Mesenchymal stem cell (in vitro differentiated cells and primary cell): Measurements from ENCODE around the gene LINGO4.
"Not testable (repeated sequence)": the region's sequence is repeated elsewhere in the genome, so short reads cannot be mapped to it uniquely, and the experiment has no call there.

Experiments used
- DNase-seq: peaks from one replicate; pipeline ENCODE4 v3.0.0-alpha.2; 2013
- H2AFZ ChIP-seq: one replicate; pipeline ENCODE4 v1.6.1; 2013; ENCODE audit warnings: low read depth, mild to moderate bottlenecking, control low read depth, inconsistent platforms, low read length, moderate library complexity
- H2AK5ac ChIP-seq: 2 replicates; pipeline ENCODE4 v1.6.1; 2013; ENCODE audit warnings: low read length, moderate library complexity, mild to moderate bottlenecking, inconsistent platforms; ENCODE audit not compliant: severe bottlenecking
- H2BK120ac ChIP-seq: one replicate; pipeline ENCODE4 v1.6.1; 2013; ENCODE audit warnings: low read depth, mild to moderate bottlenecking, inconsistent platforms, low read length, moderate library complexity
- H2BK12ac ChIP-seq, 2 experiments: one replicate each; pipeline ENCODE4 v1.6.1; 2013; ENCODE audit warnings: inconsistent platforms in 2 of 2, low read length in 2 of 2, mild to moderate bottlenecking in 2 of 2, moderate library complexity in 2 of 2, control low read depth in 1 of 2
- H2BK15ac ChIP-seq: one replicate; pipeline ENCODE4 v1.6.1; 2013; ENCODE audit warnings: mild to moderate bottlenecking, low read depth, inconsistent platforms; ENCODE audit not compliant: poor library complexity, severe bottlenecking
- H2BK5ac ChIP-seq: 2 replicates; pipeline ENCODE4 v1.6.1; 2013; ENCODE audit warnings: low read depth, mild to moderate bottlenecking, low read length, control low read depth, inconsistent platforms; ENCODE audit not compliant: poor library complexity, severe bottlenecking
- H3K14ac ChIP-seq, 2 experiments: one replicate each; pipeline ENCODE4 v1.6.1; 2013; ENCODE audit warnings: inconsistent platforms in 2 of 2, low read length in 2 of 2, control low read depth in 1 of 2, mild to moderate bottlenecking in 1 of 2, moderate library complexity in 1 of 2
- H3K18ac ChIP-seq, 2 experiments: one replicate each; pipeline ENCODE4 v1.6.1; 2013; ENCODE audit warnings: inconsistent platforms in 2 of 2, low read length in 2 of 2, control low read depth in 1 of 2, low read depth in 1 of 2, mild to moderate bottlenecking in 1 of 2
- H3K23ac ChIP-seq, 2 experiments: one replicate each; pipeline ENCODE4 v1.6.1; 2013; ENCODE audit warnings: inconsistent platforms in 2 of 2, low read length in 2 of 2, mild to moderate bottlenecking in 2 of 2, moderate library complexity in 2 of 2, control low read depth in 1 of 2
- H3K27ac ChIP-seq: 2 replicates; pipeline ENCODE4 v1.5.1; 2013; ENCODE audit warnings: mild to moderate bottlenecking, moderate library complexity, low read length, control low read depth, inconsistent platforms; ENCODE audit not compliant: poor library complexity, severe bottlenecking
- H3K27me3 ChIP-seq, 2 experiments: 2 replicates each; pipeline versions ENCODE4 v1.6.1 to v1.7.0; 2013; ENCODE audit warnings: low read length in 2 of 2, mild to moderate bottlenecking in 2 of 2, moderate library complexity in 2 of 2, control low read depth in 1 of 2, inconsistent platforms in 1 of 2; ENCODE audit not compliant: control insufficient read depth in 1 of 2, insufficient read depth in 1 of 2
- H3K36me3 ChIP-seq, 2 experiments: 2 replicates each; pipeline versions ENCODE4 v1.6.1 to v1.7.0; 2013; ENCODE audit warnings: low read length in 2 of 2, control low read depth in 1 of 2, inconsistent platforms in 1 of 2, low read depth in 1 of 2, mild to moderate bottlenecking in 1 of 2; ENCODE audit not compliant: insufficient read depth in 2 of 2, control insufficient read depth in 1 of 2
- H3K4ac ChIP-seq, 2 experiments: one replicate each; pipeline ENCODE4 v1.6.1; 2013; ENCODE audit warnings: inconsistent platforms in 2 of 2, low read length in 2 of 2, mild to moderate bottlenecking in 2 of 2, moderate library complexity in 2 of 2, control low read depth in 1 of 2, low read depth in 1 of 2
- H3K4me1 ChIP-seq: 2 replicates; pipeline ENCODE4 v1.6.1; 2013; ENCODE audit warnings: low read depth, low read length, control low read depth; ENCODE audit not compliant: control insufficient read depth, insufficient read depth
- H3K4me2 ChIP-seq: 2 replicates; pipeline ENCODE4 v1.6.1; 2013; ENCODE audit warnings: low read length, mild to moderate bottlenecking, inconsistent platforms; ENCODE audit not compliant: poor library complexity, severe bottlenecking
- H3K4me3 ChIP-seq, 2 experiments: 2 replicates each; pipeline versions ENCODE4 v1.5.1 to v1.7.0; 2013; ENCODE audit warnings: low read length in 2 of 2, mild to moderate bottlenecking in 2 of 2, control low read depth in 1 of 2, low read depth in 1 of 2; ENCODE audit not compliant: insufficient read depth in 1 of 2
- H3K79me1 ChIP-seq: replicated peaks from 2 replicates; pipeline ENCODE4 v1.6.1; 2013; ENCODE audit warnings: mild to moderate bottlenecking, control low read depth, low read length, inconsistent platforms; ENCODE audit not compliant: poor library complexity, severe bottlenecking
- H3K9ac ChIP-seq: 2 replicates; pipeline ENCODE4 v1.7.0; 2013; ENCODE audit warnings: mild to moderate bottlenecking, low read length, moderate library complexity
- H3K9me3 ChIP-seq: 2 replicates; pipeline ENCODE4 v1.7.0; 2013; ENCODE audit warnings: mild to moderate bottlenecking, low read length; ENCODE audit not compliant: control insufficient read depth
- H4K8ac ChIP-seq: one replicate; pipeline ENCODE4 v1.6.1; 2013; ENCODE audit warnings: inconsistent platforms, mild to moderate bottlenecking, low read length, moderate library complexity
- H4K91ac ChIP-seq: one replicate; pipeline ENCODE4 v1.6.1; 2013; ENCODE audit warnings: mild to moderate bottlenecking, low read length, inconsistent platforms
- WGBS: methylation state at CpG from one replicate; pipeline ENCODE4 v1.1.7; 2013; ENCODE audit warnings: mixed read lengths; 5-methylcytosine and 5-hydroxymethylcytosine counted together

The LINGO4 gene

DNA sequence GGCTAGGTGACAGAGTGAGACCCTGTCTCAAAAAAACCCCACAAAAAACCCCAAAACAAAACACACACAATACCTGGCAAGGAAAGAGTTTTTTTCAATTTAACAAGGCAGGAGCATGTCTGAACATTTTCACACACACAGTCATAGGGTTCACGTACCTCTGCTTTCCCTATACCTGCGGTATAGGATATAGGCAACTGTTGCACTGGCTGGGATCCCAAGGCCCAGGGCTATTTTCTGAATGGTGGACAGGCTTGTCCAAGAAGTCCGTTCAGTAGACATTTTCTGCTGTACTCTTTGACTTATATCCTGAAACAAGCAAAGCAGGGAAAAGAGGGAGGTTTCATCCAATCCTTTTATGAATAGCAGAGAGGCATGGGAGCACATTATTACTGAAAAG is 22.5 kb downstream of the LINGO4 start:
- no peak overlapping the region for H3K4me2 ChIP-seq
- no peak overlapping the region for H2AK5ac ChIP-seq
- H3K23ac ChIP-seq = no peak overlapping the region
- no peak overlapping the region for H4K8ac ChIP-seq
- no peak overlapping the region for H3K4ac ChIP-seq
- H3K9ac ChIP-seq = no peak overlapping the region
- no peaks in the 10 kb centered on the region for H3K36me3 ChIP-seq
- H2BK120ac ChIP-seq = no peak overlapping the region
- no peak overlapping the region for H2BK15ac ChIP-seq
- no peaks in the 10 kb centered on the region for H3K9me3 ChIP-seq
- no peak overlapping the region for H2AFZ ChIP-seq
- WGBS = 93% methylated on average over 3 of the region's 3 CpGs
- H3K14ac ChIP-seq = no peak overlapping the region
- no peak overlapping the region for H2BK12ac ChIP-seq
- no peak overlapping the region for H3K27ac ChIP-seq
- H3K4me3 ChIP-seq = no peak overlapping the region
- H3K79me1 ChIP-seq = no peaks in the 10 kb centered on the region
- H3K27me3 ChIP-seq = peaks cover 15 to 20% of the 10 kb centered on the region in 2 experiments
- no peak for DNase-seq
- no peak overlapping the region for H3K18ac ChIP-seq
- H3K4me1 ChIP-seq = no peaks in the 10 kb centered on the region
- H4K91ac ChIP-seq = no peak overlapping the region
- H2BK5ac ChIP-seq = no peak overlapping the region

DNA sequence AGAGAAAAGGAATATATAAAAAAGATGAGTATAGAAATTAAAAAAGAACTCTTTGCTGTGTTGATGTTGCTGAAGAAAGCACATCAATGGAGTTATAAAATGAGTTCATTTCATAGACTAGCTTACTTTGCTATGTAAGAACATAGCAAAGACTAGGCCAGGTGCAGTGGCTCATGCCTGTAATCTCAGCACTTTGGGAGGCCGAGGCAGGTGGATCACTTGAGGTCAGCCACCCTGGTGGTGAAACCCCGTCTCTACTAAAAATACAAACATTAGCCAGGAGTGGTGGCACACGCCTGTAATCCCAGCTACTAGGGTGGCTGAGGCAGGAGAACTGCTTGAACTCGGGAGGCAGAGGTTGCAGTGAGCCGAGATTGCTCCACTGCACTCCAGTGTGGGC is 23.2 kb downstream of the LINGO4 start:
- H2BK5ac ChIP-seq, H3K36me3 ChIP-seq, H2BK12ac ChIP-seq, H2AK5ac ChIP-seq, DNase-seq, H3K4me2 ChIP-seq, H3K27ac ChIP-seq, H3K18ac ChIP-seq, H3K79me1 ChIP-seq, H4K91ac ChIP-seq, H3K4me3 ChIP-seq, H3K9me3 ChIP-seq, H3K4ac ChIP-seq, H3K9ac ChIP-seq, H3K4me1 ChIP-seq, H4K8ac ChIP-seq, H2AFZ ChIP-seq, H3K23ac ChIP-seq, H3K14ac ChIP-seq, H2BK15ac ChIP-seq, H2BK120ac ChIP-seq: not testable (repeated sequence)
- H3K27me3 ChIP-seq = peaks cover 15 to 20% of the 10 kb centered on the region in 2 experiments
- WGBS = 84% methylated on average over 4 of the region's 5 CpGs

DNA sequence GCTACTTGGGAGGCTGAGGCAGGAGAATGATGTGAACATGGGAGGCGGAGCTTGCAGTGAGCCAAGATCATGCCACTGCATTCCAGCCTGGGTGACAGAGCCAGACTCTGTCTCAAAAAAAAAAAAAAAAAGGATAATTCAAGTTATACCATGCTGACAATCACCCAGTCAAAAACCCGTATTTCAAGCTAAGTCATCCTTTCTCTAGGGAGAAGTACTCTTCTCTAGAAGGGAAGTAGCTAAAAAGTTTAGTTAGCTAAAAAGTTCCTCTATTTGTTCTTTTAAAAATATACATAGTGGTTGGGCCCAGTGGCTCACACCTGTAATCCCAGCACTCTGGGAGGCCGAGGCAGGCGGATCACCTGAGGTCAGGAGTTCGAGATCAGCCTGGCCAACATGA is 24.5 kb downstream of the LINGO4 start:
- H3K27ac ChIP-seq, H3K4me3 ChIP-seq, H2AK5ac ChIP-seq, H3K4ac ChIP-seq, DNase-seq, H3K9ac ChIP-seq, H3K36me3 ChIP-seq, H2BK15ac ChIP-seq, H2BK120ac ChIP-seq, H2BK12ac ChIP-seq, H3K14ac ChIP-seq, H3K4me2 ChIP-seq, H3K23ac ChIP-seq, H4K91ac ChIP-seq, H4K8ac ChIP-seq, H2AFZ ChIP-seq, H3K79me1 ChIP-seq, H3K18ac ChIP-seq, H2BK5ac ChIP-seq, H3K4me1 ChIP-seq, H3K9me3 ChIP-seq: not testable (repeated sequence)
- H3K27me3 ChIP-seq = peaks cover 15 to 20% of the 10 kb centered on the region in 2 experiments
- WGBS = 98% methylated on average over 4 of the region's 5 CpGs

DNA sequence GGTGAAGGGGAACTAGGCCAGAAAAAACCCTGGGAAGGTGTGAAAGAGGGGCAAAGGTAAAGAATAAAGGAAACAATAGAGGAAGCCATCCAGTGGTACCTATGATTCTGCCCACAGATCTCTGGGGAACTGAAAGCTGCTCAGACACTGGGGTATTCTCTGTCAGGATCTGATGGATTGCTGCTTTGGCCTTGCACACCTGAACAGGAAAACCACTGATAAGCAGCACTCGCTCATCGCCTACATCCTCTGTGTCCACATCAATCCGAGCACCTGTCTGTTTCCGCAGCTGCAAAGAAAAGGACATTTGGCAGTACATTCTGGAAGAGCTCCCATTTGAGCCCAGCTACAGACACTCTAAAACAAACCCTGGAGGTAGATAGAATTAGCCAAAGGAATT is 25.4 kb downstream of the LINGO4 start:
- Histone ChIP-seq H3K9ac (no peak overlapping the region), H4K91ac (no peak overlapping the region), H4K8ac (no peak overlapping the region), H2BK15ac (no peak overlapping the region), H3K9me3 (no peaks in the 10 kb centered on the region), H3K79me1 (no peaks in the 10 kb centered on the region), H2AK5ac (no peak overlapping the region), H3K18ac (no peak overlapping the region), H3K23ac (no peak overlapping the region), H3K4me3 (no peak overlapping the region), H2AFZ (no peak overlapping the region), H3K27me3 (peaks cover 8 to 15% of the 10 kb centered on the region in 2 experiments), H3K4me1 (no peaks in the 10 kb centered on the region), H3K27ac (no peak overlapping the region), H3K4me2 (no peak overlapping the region), H3K4ac (no peak overlapping the region), H3K36me3 (peaks cover 0 to 9% of the 10 kb centered on the region in 2 experiments), H3K14ac (no peak overlapping the region), H2BK12ac (no peak overlapping the region), H2BK5ac (no peak overlapping the region), H2BK120ac (no peak overlapping the region)
- WGBS = 94% methylated on average over 4 of the region's 4 CpGs
- no peak for DNase-seq
